ENCODE results near the gene P2RX1.
"Not testable (repeated sequence)": the region's sequence is repeated elsewhere in the genome, so short reads cannot be mapped to it uniquely, and the experiment has no call there.

Gene P2RX1

DNA sequence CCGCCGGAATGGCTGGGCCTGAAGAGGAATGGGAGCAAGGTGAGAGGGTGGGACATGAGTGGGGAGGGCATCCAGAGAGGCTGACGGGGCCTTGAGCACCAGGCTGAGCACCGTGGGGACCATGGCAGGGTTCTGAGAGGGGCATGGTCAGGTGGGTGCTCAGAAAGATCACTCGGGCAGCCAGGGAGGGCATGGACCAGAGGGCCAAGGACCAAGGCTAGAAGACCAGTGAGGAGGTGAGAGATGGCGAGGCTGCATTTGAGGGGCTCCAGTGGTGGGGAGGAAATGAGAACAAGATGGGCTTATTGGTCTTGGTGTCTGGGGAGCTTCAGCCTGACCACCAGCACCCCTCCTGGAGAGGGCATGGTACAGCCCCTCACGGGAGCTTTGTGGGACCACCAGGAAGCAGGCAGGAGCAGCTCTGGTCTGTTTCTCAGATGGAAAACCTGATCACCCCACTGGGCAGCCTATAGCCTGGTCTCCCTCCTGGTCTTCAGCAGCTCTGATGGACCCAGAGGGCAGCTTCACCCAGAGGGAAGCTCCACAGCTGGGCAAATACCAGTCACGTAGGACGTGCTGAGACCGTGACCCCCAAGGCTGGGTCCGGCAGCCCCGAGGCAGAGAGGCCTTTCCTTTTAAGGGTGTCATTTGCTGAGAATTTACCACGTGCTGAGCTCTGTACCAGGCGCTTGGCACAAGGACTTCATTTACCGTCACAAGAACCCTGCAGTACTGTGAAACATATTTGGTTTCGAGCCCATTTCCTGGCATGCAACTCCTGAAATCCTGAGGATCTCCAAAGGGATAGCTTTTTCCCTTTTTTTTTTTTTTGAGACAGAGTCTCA lies 58.8 kb downstream of the P2RX1 start:
- no peak for DNase-seq (ENCODE audit: low spot score)

DNA sequence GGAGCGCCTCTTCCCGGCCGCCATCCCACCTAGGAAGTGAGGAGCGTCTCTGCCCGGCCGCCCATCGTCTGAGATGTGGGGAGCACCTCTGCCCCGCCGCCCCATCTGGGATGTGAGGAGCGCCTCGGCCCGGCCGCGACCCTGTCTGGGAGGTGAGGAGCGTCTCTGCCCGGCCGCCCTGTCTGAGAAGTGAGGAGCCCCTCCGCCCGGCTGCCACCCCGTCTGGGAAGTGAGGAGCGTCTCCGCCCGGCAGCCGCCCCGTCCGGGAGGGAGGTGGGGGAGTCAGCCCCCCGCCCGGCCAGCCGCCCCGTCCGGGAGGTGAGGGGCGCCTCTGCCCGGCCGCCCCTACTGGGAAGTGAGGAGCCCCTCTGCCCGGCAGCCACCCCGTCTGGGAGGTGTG lies 62.1 kb downstream of the P2RX1 start:
- not testable (repeated sequence) for DNase-seq (ENCODE audit: low spot score)

DNA sequence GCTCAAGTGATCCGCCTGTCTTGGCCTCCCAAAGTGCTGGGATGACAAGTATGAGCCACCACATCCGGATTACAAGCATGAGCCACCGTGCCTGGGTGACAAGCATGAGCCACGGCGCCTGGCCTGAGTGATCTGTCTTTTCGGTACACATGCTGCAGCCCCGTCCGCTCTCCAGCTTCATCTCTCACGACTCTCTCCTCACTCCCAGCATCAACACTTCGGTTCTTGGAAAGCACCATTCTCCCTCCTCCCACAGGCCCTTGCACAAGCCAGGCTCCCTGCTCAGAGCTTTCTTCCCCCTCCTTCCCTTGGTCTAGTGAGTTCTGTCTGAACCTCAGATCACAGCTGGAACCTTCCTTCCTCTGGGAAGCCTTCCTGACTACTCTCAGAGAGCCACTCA lies 63.7 kb downstream of the P2RX1 start:
- DNase-seq (ENCODE audit: low spot score): no peak

DNA sequence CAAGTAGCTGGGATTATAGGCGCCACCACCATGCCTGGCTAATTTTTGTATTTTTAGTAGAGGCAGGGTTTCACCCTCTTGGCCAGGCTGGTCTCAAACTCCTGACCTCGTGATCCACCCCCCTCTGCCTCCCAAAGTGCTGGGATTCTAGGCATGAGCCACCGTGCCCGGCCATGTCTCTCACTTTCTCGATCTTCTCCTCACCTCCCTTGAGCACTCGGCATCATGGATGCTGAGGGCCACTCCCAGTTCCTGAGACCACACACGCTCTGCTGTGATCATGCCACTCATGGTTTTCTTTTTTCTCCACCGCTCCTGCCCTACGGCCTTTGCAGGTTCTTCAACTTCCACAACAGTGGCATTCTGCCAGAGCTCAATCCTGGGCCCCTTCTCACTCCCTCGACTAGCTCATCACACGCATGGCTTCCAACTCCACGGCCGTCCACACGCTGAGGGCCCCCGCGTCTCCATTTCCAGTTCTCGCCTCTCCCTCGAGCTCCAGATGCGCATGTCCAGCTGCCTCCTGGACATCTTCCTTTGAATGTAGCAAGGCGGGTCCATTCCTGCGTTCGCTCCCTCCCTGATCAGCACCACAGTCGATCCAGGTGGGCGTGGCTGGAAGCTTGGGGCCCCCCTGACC lies 64.7 kb downstream of the P2RX1 start:
- no peak for DNase-seq (ENCODE audit: low spot score)

DNA sequence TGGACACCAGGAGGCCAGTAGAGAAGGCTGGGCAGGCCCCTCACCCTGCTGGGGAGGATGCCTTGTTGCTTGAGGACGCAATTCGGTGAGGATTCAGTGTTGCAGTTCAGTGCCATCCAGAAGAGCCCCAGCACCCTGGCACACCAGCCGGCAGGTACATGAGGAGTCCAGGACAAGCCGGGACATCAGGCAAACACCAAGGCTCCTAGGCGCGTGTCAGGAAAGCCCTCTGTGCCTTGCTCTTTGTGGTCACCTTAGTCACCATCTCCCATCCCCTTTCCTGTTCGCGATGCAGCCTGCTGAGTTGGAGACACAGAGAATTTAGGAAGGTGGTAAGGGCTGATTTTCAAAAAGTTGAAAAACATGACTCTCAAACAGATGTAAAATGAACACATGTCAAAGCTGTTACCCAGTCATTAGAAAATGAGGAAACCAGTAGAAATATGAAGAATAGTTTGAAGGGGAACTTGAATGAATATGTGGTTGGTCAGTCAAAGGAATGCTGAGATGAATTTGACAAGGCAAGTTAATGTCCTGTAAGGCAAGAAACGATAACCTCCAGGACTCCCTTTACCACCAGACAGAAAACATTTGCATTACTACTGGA lies 67.9 kb downstream of the P2RX1 start:
- DNase-seq (ENCODE audit: low spot score): no peak

DNA sequence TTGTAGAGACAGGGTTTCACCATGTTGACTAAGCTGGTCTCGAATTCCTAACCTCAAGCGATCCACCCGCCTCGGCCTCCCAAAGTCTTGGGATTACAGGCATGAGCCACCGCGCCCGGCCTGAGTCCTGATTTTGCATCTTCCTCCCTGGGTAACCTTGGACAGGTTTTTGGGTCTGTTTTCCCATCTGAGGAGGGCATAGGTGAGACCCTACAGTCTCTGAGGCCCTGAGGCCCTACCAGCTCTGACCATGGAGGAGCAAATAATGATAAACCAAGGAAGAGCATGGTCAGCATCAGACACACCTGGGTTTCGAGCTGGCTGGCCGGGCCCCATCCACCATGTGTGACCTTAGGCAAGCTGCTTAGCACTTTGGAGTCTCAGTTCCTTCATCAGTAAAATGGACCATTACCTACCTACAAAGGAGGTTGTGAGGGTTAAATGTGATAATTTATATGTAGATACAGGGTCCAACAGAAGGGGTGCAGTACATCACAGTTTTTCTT lies 69.0 kb downstream of the P2RX1 start:
- DNase-seq (ENCODE audit: low spot score): no peak

Measured in AG08396 (cell line).